B cell (primary cell): ENCODE data around the gene APOM. TPM values are rescaled to one million over a fixed set of nuclear protein-coding genes. Genes with fewer than 3 reads are reported as not detected.

Experiments used
- ATAC-seq: fragments of 200-7000 bp; cut with Tn5 transposase; one replicate; pipeline ENCODE4 v1.10.0; 2021; ENCODE audit warnings: low read depth, mild to moderate bottlenecking, moderate number of reproducible peaks, moderate library complexity
- CTCF ChIA-PET: fragments of 350-600 bp; sonication (Branson Sonifier 250); formaldehyde crosslinking; loops from one replicate; lab custom pipeline; 2021; ENCODE audit warnings: antibody characterized with exemption, inconsistent platforms; lab: Charles Lee
- POLR2A ChIA-PET: fragments of 350-600 bp; sonication (Branson Sonifier 250); formaldehyde crosslinking; loops from one replicate; lab custom pipeline; 2021; ENCODE audit warnings: antibody characterized with exemption; lab: Charles Lee
- DNase-seq: peaks from one replicate; pipeline ENCODE4 v3.0.0; 2013
- H2AFZ ChIP-seq: 2 replicates; pipeline ENCODE4 v1.6.1; 2012; ENCODE audit warnings: mild to moderate bottlenecking, low read depth, low read length; ENCODE audit not compliant: insufficient read depth, poor library complexity, severe bottlenecking
- H3K27ac ChIP-seq, 2 donors: 1 replicate in 1 of 2; 2 replicates in 1 of 2; pipeline ENCODE4 v1.5.1; 2012 to 2013; ENCODE audit warnings: low read length in 2 of 2, mild to moderate bottlenecking in 2 of 2, moderate library complexity in 1 of 2
- H3K27me3 ChIP-seq, 4 experiments: fragments of 200-600 bp in 1 of 4; sonication (generic) in 1 of 4; replicated peaks in 1 of 4; 1 replicate in 2 of 4; 2 replicates in 2 of 4; pipeline versions ENCODE4 v1.6.1 to v1.7.0; 2013 to 2016; ENCODE audit warnings: low read length in 3 of 4, mild to moderate bottlenecking in 2 of 4, mixed read lengths in 1 of 4, moderate library complexity in 1 of 4; ENCODE audit not compliant: insufficient read depth in 4 of 4, control insufficient read depth in 3 of 4; ENCODE audit errors: control extremely low read depth in 1 of 4
- H3K36me3 ChIP-seq, 2 experiments: replicated peaks in 1 of 2; 1 replicate in 1 of 2; 2 replicates in 1 of 2; pipeline versions ENCODE4 v1.6.1 to v1.7.1; 2013; ENCODE audit warnings: low read length in 1 of 2; ENCODE audit not compliant: insufficient read depth in 2 of 2, control insufficient read depth in 1 of 2; ENCODE audit errors: control extremely low read depth in 1 of 2, extremely low read depth in 1 of 2
- H3K4me1 ChIP-seq, 2 donors: fragments of 200-600 bp in 1 of 2; sonication (generic) in 1 of 2; 1 replicate in 1 of 2; 2 replicates in 1 of 2; pipeline versions ENCODE4 v1.5.1 to v1.6.1; 2013 to 2017; ENCODE audit warnings: low read length in 2 of 2; ENCODE audit not compliant: control insufficient read depth in 2 of 2, insufficient read depth in 2 of 2
- H3K4me2 ChIP-seq: replicated peaks from 2 replicates; pipeline ENCODE3; 2012; ENCODE audit warnings: mild to moderate bottlenecking, low read depth, low read length; ENCODE audit not compliant: poor library complexity, severe bottlenecking
- H3K4me3 ChIP-seq, 5 experiments: fragments of 200-600 bp in 1 of 5; sonication (generic) in 1 of 5; 1 replicate in 3 of 5; 2 replicates in 2 of 5; pipeline versions ENCODE4 v1.5.1 to v1.7.0; 2011 to 2016; ENCODE audit warnings: low read length in 4 of 5, mild to moderate bottlenecking in 4 of 5, low read depth in 2 of 5, control low read depth in 1 of 5, moderate library complexity in 1 of 5; ENCODE audit not compliant: insufficient read depth in 1 of 5; ENCODE audit errors: control extremely low read depth in 1 of 5, extremely low read depth in 1 of 5
- H3K79me2 ChIP-seq: fragments of 200-600 bp; sonication (generic); one replicate; pipeline ENCODE4 v1.6.0; 2016; ENCODE audit warnings: low read length; ENCODE audit not compliant: control insufficient read depth, insufficient read depth
- H3K9ac ChIP-seq: fragments of 200-600 bp; sonication (generic); 2 replicates; pipeline ENCODE4 v1.6.1; 2017; ENCODE audit warnings: mild to moderate bottlenecking, low read length, moderate library complexity
- H3K9me3 ChIP-seq, 3 donors: one replicate each; pipeline versions ENCODE4 v1.6.1 to v1.7.1; 2013; ENCODE audit warnings: low read length in 2 of 3; ENCODE audit not compliant: control insufficient read depth in 2 of 3, insufficient read depth in 1 of 3; ENCODE audit errors: control extremely low read depth in 1 of 3
- H4K20me1 ChIP-seq: 2 replicates; pipeline ENCODE4 v1.6.0; 2012; ENCODE audit warnings: mild to moderate bottlenecking, low read length; ENCODE audit not compliant: insufficient read depth, control insufficient read depth, poor library complexity, severe bottlenecking
- H3K27ac Mint-ChIP-seq: one replicate; pipeline ENCODE4 v1.8.0; 2021; ENCODE audit warnings: mixed read lengths
- H3K27me3 Mint-ChIP-seq: one replicate; pipeline ENCODE4 v1.8.0; 2021; ENCODE audit warnings: mixed read lengths
- H3K4me1 Mint-ChIP-seq: one replicate; pipeline ENCODE4 v1.8.0; 2021; ENCODE audit warnings: mixed read lengths
- H3K4me3 Mint-ChIP-seq: one replicate; pipeline ENCODE4 v1.8.0; 2021; ENCODE audit warnings: mixed read lengths
- H3K9me3 Mint-ChIP-seq: one replicate; pipeline ENCODE4 v1.8.0; 2022; ENCODE audit warnings: mixed read lengths; ENCODE audit not compliant: insufficient read depth
- EZH2 ChIP-seq: IDR thresholded peaks from 2 replicates; pipeline ENCODE4 v1.6.1; 2012; ENCODE audit warnings: borderline replicate concordance, low read depth, mild to moderate bottlenecking, moderate library complexity, low read length; ENCODE audit not compliant: insufficient read depth, poor library complexity, severe bottlenecking
- WGBS: methylation state at CpG from one replicate; pipeline ENCODE4 v1.1.5; 2013; ENCODE audit warnings: missing lambda C conversion rate; ENCODE audit not compliant: insufficient coverage; 5-methylcytosine and 5-hydroxymethylcytosine counted together
- intact Hi-C: fragments of 100-400 bp; cut with micrococcal nuclease; formaldehyde crosslinking; loops from one replicate; pipeline ENCODE4 v1.10.0; 2022
- polyA plus RNA-seq: library from polyadenylated mRNA; depleted of rRNA; stranded (reverse); fragments of >200 nt; gene quantifications from 2 replicates; pipeline ENCODE4 v1.2.3, GENCODE V29; 2012
- total RNA-seq, 2 donors: library from RNA; stranded (reverse); fragments of 120-200 nt in 1 of 2; gene quantifications; 1 replicate in 1 of 2; 2 replicates in 1 of 2; pipeline versions ENCODE4 v1.2.3 to v1.2.4, GENCODE V29; 2013 to 2022
- TF ChIP-seq, protein P1 (sequence below): fragments of 200-600 bp; IDR thresholded peaks from one replicate; pipeline ENCODE4 v1.8.0; 2022; ENCODE audit warnings: antibody characterized with exemption, mild to moderate bottlenecking

Gene APOM
- total and polyA plus RNA-seq, 2 donors (not counting 1 experiment from before 2014, with no cell fraction given) = 3.6 to 11.6 TPM

DNA sequence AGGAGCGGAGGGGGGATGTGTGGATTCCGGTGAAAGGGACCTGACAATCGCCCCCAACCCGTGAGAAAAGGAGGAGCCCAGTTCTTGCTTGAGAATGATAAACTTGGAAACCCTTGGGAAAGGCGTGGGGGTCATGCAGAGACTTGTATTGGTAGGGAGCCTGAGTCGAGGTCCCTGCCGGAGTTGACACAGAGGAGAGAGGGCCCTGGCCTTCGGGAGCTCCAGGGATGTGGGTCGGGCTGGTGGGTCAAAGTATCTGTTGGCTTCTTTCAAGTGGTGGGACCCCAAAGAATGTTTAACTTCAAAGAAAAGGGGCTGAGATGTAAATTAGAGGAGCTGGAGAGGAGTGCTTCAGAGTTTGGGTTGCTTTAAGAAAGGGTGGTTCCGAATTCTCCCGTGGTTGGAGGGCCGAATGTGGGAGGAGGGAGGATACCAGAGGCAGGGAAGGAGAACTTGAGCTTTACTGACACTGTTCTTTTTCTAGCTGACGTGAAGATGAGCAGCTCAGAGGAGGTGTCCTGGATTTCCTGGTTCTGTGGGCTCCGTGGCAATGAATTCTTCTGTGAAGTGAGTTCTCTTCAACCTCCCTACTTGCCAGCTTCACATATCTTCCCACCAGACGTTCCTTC lies 10.8 kb downstream of the APOM start:
- H3K4me1 Mint-ChIP-seq = peaks cover 47% of the 10 kb centered on the region
- ChIA-PET POLR2A (interaction anchor here (0.7 kb wide), 1 partner anchor 1305 kb away, joined by 3 read pairs; no protein-coding TSS in a partner anchor), CTCF (interaction anchor here (0.7 to 1.4 kb wide), 2 partner anchors 29 to 164 kb away, joined by 3 to 10 read pairs; no protein-coding TSS in a partner anchor)
- H3K4me3 ChIP-seq = peak overlapping the region; percentile 58 to 98 (median 85)
- intact Hi-C loops = loop anchor here (1.0 to 5.0 kb wide), 7 partner anchors 36 to 531 kb away; partner anchors contain the start of genes ABHD16A, AGPAT1, CLIC1 and RNF5
- 2% methylated on average over 12 of the region's 15 CpGs for WGBS
- H3K36me3 ChIP-seq = peaks cover 18 to 68% of the 10 kb centered on the region in 2 experiments
- H3K27ac Mint-ChIP-seq = peak overlapping the region; percentile 100
- H3K27me3 ChIP-seq = no peaks in the 10 kb centered on the region
- peak overlapping the region; percentile 21 to 98 for H3K27ac ChIP-seq
- H3K9ac ChIP-seq = peak overlapping the region; percentile 89
- H3K9me3 ChIP-seq = no peaks in the 10 kb centered on the region
- no peaks in the 10 kb centered on the region for H3K27me3 Mint-ChIP-seq
- peak overlapping the region; percentile 90 for H3K4me2 ChIP-seq
- H3K4me1 ChIP-seq = peaks cover 23 to 41% of the 10 kb centered on the region in 2 donors
- H4K20me1 ChIP-seq = peaks cover 28% of the 10 kb centered on the region
- H2AFZ ChIP-seq = peak overlapping the region; percentile 72
- TF ChIP-seq EZH2 = no peak
- TF ChIP-seq, protein P1, sequence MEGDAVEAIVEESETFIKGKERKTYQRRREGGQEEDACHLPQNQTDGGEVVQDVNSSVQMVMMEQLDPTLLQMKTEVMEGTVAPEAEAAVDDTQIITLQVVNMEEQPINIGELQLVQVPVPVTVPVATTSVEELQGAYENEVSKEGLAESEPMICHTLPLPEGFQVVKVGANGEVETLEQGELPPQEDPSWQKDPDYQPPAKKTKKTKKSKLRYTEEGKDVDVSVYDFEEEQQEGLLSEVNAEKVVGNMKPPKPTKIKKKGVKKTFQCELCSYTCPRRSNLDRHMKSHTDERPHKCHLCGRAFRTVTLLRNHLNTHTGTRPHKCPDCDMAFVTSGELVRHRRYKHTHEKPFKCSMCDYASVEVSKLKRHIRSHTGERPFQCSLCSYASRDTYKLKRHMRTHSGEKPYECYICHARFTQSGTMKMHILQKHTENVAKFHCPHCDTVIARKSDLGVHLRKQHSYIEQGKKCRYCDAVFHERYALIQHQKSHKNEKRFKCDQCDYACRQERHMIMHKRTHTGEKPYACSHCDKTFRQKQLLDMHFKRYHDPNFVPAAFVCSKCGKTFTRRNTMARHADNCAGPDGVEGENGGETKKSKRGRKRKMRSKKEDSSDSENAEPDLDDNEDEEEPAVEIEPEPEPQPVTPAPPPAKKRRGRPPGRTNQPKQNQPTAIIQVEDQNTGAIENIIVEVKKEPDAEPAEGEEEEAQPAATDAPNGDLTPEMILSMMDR = no peak
- DNase-seq (no peak), ATAC-seq (no peak)
- H3K4me3 Mint-ChIP-seq = peak overlapping the region; percentile 96
- H3K9me3 Mint-ChIP-seq = no peaks in the 10 kb centered on the region
- H3K79me2 ChIP-seq = peaks cover 72% of the 10 kb centered on the region

DNA sequence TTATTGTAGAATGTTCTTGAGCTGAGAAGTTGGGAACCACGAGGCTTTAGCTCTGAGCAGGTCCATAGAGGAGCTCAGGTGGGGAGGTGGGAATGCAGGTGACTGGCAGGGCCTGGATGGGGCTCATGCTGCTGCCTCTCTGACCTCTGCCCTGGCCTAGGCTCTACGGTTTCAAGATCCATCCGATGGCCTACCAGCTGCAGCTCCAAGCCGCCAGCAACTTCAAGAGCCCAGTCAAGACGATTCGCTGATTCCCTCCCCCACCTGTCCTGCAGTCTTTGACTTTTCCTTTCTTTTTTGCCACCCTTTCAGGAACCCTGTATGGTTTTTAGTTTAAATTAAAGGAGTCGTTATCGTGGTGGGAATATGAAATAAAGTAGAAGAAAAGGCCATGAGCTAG lies 14.0 kb downstream of the APOM start, which contains the start of gene LY6G5B:
Gene LY6G5B (plus strand): TSS at position 301 of the 400 bp plus-strand sequence. CDS start 975 bp downstream, outside the sequence.
- H3K9me3 Mint-ChIP-seq = no peaks in the 10 kb centered on the region
- H3K9ac ChIP-seq = no peak within 1 kb of the TSS
- no peak within 1 kb of the TSS for H2AFZ ChIP-seq
- H3K4me1 ChIP-seq = peaks cover 7 to 15% of the 10 kb centered on the region in 2 donors
- DNase-seq = no peak
- H3K4me2 ChIP-seq = no peak within 1 kb of the TSS
- no peak for ATAC-seq
- H3K27me3 Mint-ChIP-seq = no peaks in the 10 kb centered on the region
- no peak within 1 kb of the TSS for H3K4me3 ChIP-seq
- H3K27ac Mint-ChIP-seq = no peak within 1 kb of the TSS
- intact Hi-C loops = loop anchor here (5.0 kb wide), 6 partner anchors 33 to 528 kb away; partner anchors contain the start of genes ABHD16A, AGPAT1, CLIC1 and RNF5
- no peaks in the 10 kb centered on the region for H3K9me3 ChIP-seq
- H3K4me3 Mint-ChIP-seq = no peak within 1 kb of the TSS
- peaks cover 24% of the 10 kb centered on the region for H3K4me1 Mint-ChIP-seq
- H4K20me1 ChIP-seq = peaks cover 28% of the 10 kb centered on the region
- WGBS = 96% methylated on average over 5 of the region's 8 CpGs
- no peak within 1 kb of the TSS for H3K27ac ChIP-seq
- ChIA-PET POLR2A (interaction anchor here (0.6 kb wide), 2 partner anchors 197 to 209 kb away, joined by 3 to 4 read pairs; no protein-coding TSS in a partner anchor), CTCF (no interaction called here)
- H3K27me3 ChIP-seq = no peaks in the 10 kb centered on the region
- no peak for TF ChIP-seq EZH2
- TF ChIP-seq, protein P1 = no peak
- H3K36me3 ChIP-seq = peaks cover 22 to 57% of the 10 kb centered on the region in 2 experiments
- peaks cover 40% of the 10 kb centered on the region for H3K79me2 ChIP-seq
